ENCODE measurements around the gene METTL8. TPM values are rescaled to one million over a fixed set of nuclear protein-coding genes. Genes with fewer than 3 reads are reported as not detected.
A peak's percentile ranks its signal among the peaks of the same experiment; 100 is the strongest.

Gene METTL8
- total and polyA plus RNA-seq, 9 donors: 4.5 to 33.0 (median 17.2) TPM

- Histone ChIP-seq H3K9me3 (no peaks in the 10 kb centered on the region), H3K27me3 (no peaks in the 10 kb centered on the region), H3K4me3 (no peak overlapping the region), H3K36me3 (no peaks in the 10 kb centered on the region), H3K4me1 (ENCODE audit: insufficient read depth) (no peaks in the 10 kb centered on the region), H3K27ac (no peak overlapping the region)
- WGBS, 3 donors: 87 to 92% (median 90%) methylated on average over 3 of the region's 3 CpGs
- no peak for TF ChIP-seq CTCF (IDR thresholded peaks at IDR 0.05)
- TF ChIP-seq EP300 (IDR thresholded peaks at IDR 0.05): no peak
- TF ChIP-seq POLR2A (IDR thresholded peaks at IDR 0.05): no peak
- intact Hi-C loops (cut with DNase I): no loop called here
- DNase-seq: no peak
Observed at GRCh38 chr2:171281110-171281509, 152.7 kb downstream of the METTL8 start.

- intact Hi-C loops (cut with DNase I): no loop called here
- 86 to 92% (median 92%) methylated on average over 13 of the region's 13 CpGs for WGBS, 3 donors
Observed at GRCh38 chr2:171279983-171280790, 153.6 kb downstream of the METTL8 start.

GRCh38 chr2:171274757-171275156 lies 159.0 kb downstream of the METTL8 start:
- H3K27ac ChIP-seq: no peak overlapping the region
- TF ChIP-seq POLR2A (IDR thresholded peaks at IDR 0.05): no peak
- TF ChIP-seq CTCF (IDR thresholded peaks at IDR 0.05): no peak
- TF ChIP-seq EP300 (IDR thresholded peaks at IDR 0.05): no peak
- 91 to 98% (median 96%) methylated on average over 2 of the region's 2 CpGs for WGBS, 3 donors
- H3K4me3 ChIP-seq: no peak overlapping the region
- no peaks in the 10 kb centered on the region for H3K9me3 ChIP-seq
- DNase-seq: no peak
- intact Hi-C loops (cut with DNase I): no loop called here
- no peaks in the 10 kb centered on the region for H3K27me3 ChIP-seq
- no peaks in the 10 kb centered on the region for H3K36me3 ChIP-seq
- no peaks in the 10 kb centered on the region for H3K4me1 ChIP-seq (ENCODE audit: insufficient read depth)

More at GRCh38 chr2:171279983-171280790, 153.6 kb downstream of the METTL8 start:
- Histone ChIP-seq H3K27ac (no peak overlapping the region), H3K4me1 (ENCODE audit: insufficient read depth) (no peaks in the 10 kb centered on the region), H3K36me3 (no peaks in the 10 kb centered on the region), H3K4me3 (no peak overlapping the region), H3K9me3 (no peaks in the 10 kb centered on the region), H3K27me3 (no peaks in the 10 kb centered on the region)
- no peak for DNase-seq
- TF ChIP-seq CTCF (IDR thresholded peaks at IDR 0.05) (no peak), POLR2A (IDR thresholded peaks at IDR 0.05) (no peak), EP300 (IDR thresholded peaks at IDR 0.05) (no peak)

GRCh38 chr2:171271971-171272436 lies 161.8 kb downstream of the METTL8 start:
- DNase-seq: peak in 2 of 5 donors; percentile 8 to 19
- TF ChIP-seq EP300 (IDR thresholded peaks at IDR 0.05) (no peak), CTCF (IDR thresholded peaks at IDR 0.05) (no peak), POLR2A (IDR thresholded peaks at IDR 0.05) (no peak)

More at GRCh38 chr2:171271971-171272436, 161.8 kb downstream of the METTL8 start:
- H3K27me3 ChIP-seq: no peaks in the 10 kb centered on the region
- H3K4me1 ChIP-seq (ENCODE audit: insufficient read depth): no peaks in the 10 kb centered on the region
- intact Hi-C loops (cut with DNase I): no loop called here
- no peak overlapping the region for H3K27ac ChIP-seq
- no peaks in the 10 kb centered on the region for H3K9me3 ChIP-seq
- no peak overlapping the region for H3K4me3 ChIP-seq
- H3K36me3 ChIP-seq: no peaks in the 10 kb centered on the region
- 13 to 17% (median 15%) methylated on average over 1 of the region's 1 CpG for WGBS, 3 donors
